ENCODE data around the gene VAV1.
"Not testable (repeated sequence)": the region's sequence is repeated elsewhere in the genome, so short reads cannot be mapped to it uniquely, and the experiment has no call there.

Gene VAV1

GRCh38 chr19:6790194-6791128 lies 18.0 kb downstream of the VAV1 start:
- DNase-seq (ENCODE audit: low read depth) = no peak

- DNase-seq (ENCODE audit: low read depth) = no peak
These were observed 18.7 kb downstream of the VAV1 start for GRCh38 chr19:6791237-6791636.

GRCh38 chr19:6793411-6793810 lies 20.9 kb downstream of the VAV1 start:
- DNase-seq (ENCODE audit: low read depth) = no peak

- no peak for DNase-seq (ENCODE audit: low read depth)
These were observed 21.5 kb downstream of the VAV1 start for GRCh38 chr19:6793973-6794372.

GRCh38 chr19:6794686-6795431 lies 22.4 kb downstream of the VAV1 start:
- DNase-seq (ENCODE audit: low read depth) = no peak

- no peak for DNase-seq (ENCODE audit: low read depth)
These were observed 23.8 kb downstream of the VAV1 start for GRCh38 chr19:6796278-6796677.

GRCh38 chr19:6797646-6798045 lies 25.1 kb downstream of the VAV1 start:
- no peak for DNase-seq (ENCODE audit: low read depth)

GRCh38 chr19:6800160-6800790 lies 27.8 kb downstream of the VAV1 start:
- not testable (repeated sequence) for DNase-seq (ENCODE audit: low read depth)

GRCh38 chr19:6800991-6801484 lies 28.5 kb downstream of the VAV1 start:
- no peak for DNase-seq (ENCODE audit: low read depth)

- peak; percentile 57 for DNase-seq (ENCODE audit: low read depth)
These were observed 29.1 kb downstream of the VAV1 start for GRCh38 chr19:6801485-6802086.

GRCh38 chr19:6802336-6803035 lies 30.0 kb downstream of the VAV1 start:
- peak; percentile 53 for DNase-seq (ENCODE audit: low read depth)

GRCh38 chr19:6803036-6803404 lies 30.5 kb downstream of the VAV1 start:
- no peak for DNase-seq (ENCODE audit: low read depth)

- no peak for DNase-seq (ENCODE audit: low read depth)
These were observed 34.0 kb downstream of the VAV1 start for GRCh38 chr19:6806488-6806887.

- DNase-seq (ENCODE audit: low read depth) = no peak
These were observed 34.8 kb downstream of the VAV1 start for GRCh38 chr19:6807291-6807690.

- no peak for DNase-seq (ENCODE audit: low read depth)
These were observed 36.0 kb downstream of the VAV1 start for GRCh38 chr19:6808494-6808893.

- no peak for DNase-seq (ENCODE audit: low read depth)
These were observed 36.8 kb downstream of the VAV1 start for GRCh38 chr19:6809262-6809661.

GRCh38 chr19:6811378-6811777 lies 38.9 kb downstream of the VAV1 start:
- no peak for DNase-seq (ENCODE audit: low read depth)

GRCh38 chr19:6811906-6812305 lies 39.4 kb downstream of the VAV1 start:
- no peak for DNase-seq (ENCODE audit: low read depth)

- DNase-seq (ENCODE audit: low read depth) = no peak
These were observed 40.1 kb downstream of the VAV1 start for GRCh38 chr19:6812612-6813011.

- DNase-seq (ENCODE audit: low read depth) = no peak
These were observed 41.2 kb downstream of the VAV1 start for GRCh38 chr19:6813659-6814058.

GRCh38 chr19:6817179-6817578 lies 44.7 kb downstream of the VAV1 start:
- no peak for DNase-seq (ENCODE audit: low read depth)

- no peak for DNase-seq (ENCODE audit: low read depth)
These were observed 45.7 kb downstream of the VAV1 start for GRCh38 chr19:6818246-6818645.
